HFFc6 (cell line): Measurements from ENCODE around the gene UNC5B. TPM values are rescaled to one million over a fixed set of nuclear protein-coding genes. Genes with fewer than 3 reads are reported as not detected.

Experiments used
- DNase-seq: peaks from one replicate; pipeline ENCODE4 v3.0.0-alpha.2; 2018
- H3K27ac Mint-ChIP-seq: 2 replicates; pipeline ENCODE4 v1.8.0; 2020; ENCODE audit warnings: mild to moderate bottlenecking, mixed read lengths
- H3K27me3 Mint-ChIP-seq: 2 replicates; pipeline ENCODE4 v1.8.0; 2021; ENCODE audit warnings: mild to moderate bottlenecking, moderate library complexity, mixed read lengths; ENCODE audit not compliant: insufficient read depth
- H3K36me3 Mint-ChIP-seq: 2 replicates; pipeline ENCODE4 v1.8.0; 2021; ENCODE audit warnings: low read depth, mixed read lengths
- H3K4me1 Mint-ChIP-seq: 2 replicates; pipeline ENCODE4 v1.8.0; 2020; ENCODE audit warnings: low read depth, mixed read lengths
- H3K4me3 Mint-ChIP-seq: 2 replicates; pipeline ENCODE4 v1.8.0; 2020; ENCODE audit warnings: mild to moderate bottlenecking, moderate library complexity, mixed read lengths
- H3K9me3 Mint-ChIP-seq: 2 replicates; pipeline ENCODE4 v1.8.0; 2020; ENCODE audit warnings: mild to moderate bottlenecking, mixed read lengths
- CTCF ChIP-seq: fragments of 200-600 bp; sonication (generic); IDR thresholded peaks from 2 replicates; pipeline ENCODE4 v1.5.0; 2021; ENCODE audit warnings: antibody characterized with exemption, mild to moderate bottlenecking
- total RNA-seq, 6 experiments: library from RNA; stranded (reverse); fragmentation: NEBNext Ultra II Directional; extraction: Animal tissue kit (Norgen Biotek cat#: 25700); gene quantifications; 2 replicates in 1 of 6; 3 replicates in 5 of 6; pipeline ENCODE4 v1.2.3, GENCODE V29; 2021

Gene UNC5B
- total RNA-seq, 6 experiments from 2014 or later: 5.2 to 11.6 (median 5.7) TPM

- DNase-seq: peak; percentile 71
- Mint-ChIP-seq H3K4me1 (no peaks in the 10 kb centered on the region), H3K36me3 (peaks cover 9% of the 10 kb centered on the region), H3K27ac (peak within 1 kb of the TSS; percentile 64), H3K27me3 (peaks cover 3% of the 10 kb centered on the region), H3K9me3 (no peaks in the 10 kb centered on the region), H3K4me3 (peak within 1 kb of the TSS; percentile 96)
- peak; percentile 73 for TF ChIP-seq CTCF
Observed at GRCh38 chr10:71319042-71319799, 106.9 kb downstream of the UNC5B start, which contains the start of gene SLC29A3. SLC29A3 (plus strand) TSS chr10:71319259; CDS start chr10:71319310, 51 bp downstream.

DNA sequence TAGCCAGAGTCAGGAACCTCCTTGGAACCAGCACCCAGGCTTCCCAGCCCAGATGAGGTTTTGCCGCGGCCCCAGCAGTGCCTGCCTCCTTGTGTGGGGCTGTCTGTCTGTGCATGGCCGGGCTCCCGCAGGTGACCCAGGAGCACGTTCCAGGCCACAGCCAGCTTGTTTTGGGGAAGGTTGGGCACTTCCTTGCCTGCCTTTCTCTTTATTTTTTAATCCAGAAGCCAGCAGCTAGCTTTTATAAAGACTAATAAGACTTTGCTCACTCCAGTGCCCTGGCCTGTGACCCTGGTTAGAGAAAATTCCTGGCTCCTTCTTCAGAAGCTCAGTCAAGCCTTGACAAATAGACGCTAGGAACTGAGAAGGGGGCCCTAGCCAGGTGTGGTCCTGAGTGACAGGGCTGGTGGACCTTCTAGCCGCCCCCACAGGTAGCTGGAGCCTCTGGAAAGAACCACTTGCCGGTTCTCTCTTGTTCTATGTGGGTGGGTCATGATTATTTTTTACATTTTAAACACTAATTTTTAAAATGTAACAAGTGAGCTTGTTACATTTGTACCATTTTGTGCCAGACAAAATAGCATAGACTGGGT lies 107.5 kb downstream of the UNC5B start:
- H3K27me3 Mint-ChIP-seq: peaks cover 3% of the 10 kb centered on the region
- H3K36me3 Mint-ChIP-seq: peaks cover 9% of the 10 kb centered on the region
- H3K9me3 Mint-ChIP-seq: no peaks in the 10 kb centered on the region
- H3K4me1 Mint-ChIP-seq: no peaks in the 10 kb centered on the region
- DNase-seq: no peak
- peak overlapping the region; percentile 96 for H3K4me3 Mint-ChIP-seq
- H3K27ac Mint-ChIP-seq: 0 out of 2 replicates have a peak overlapping the region, but pooled peaks have one; percentile 64
- peak; percentile 11; the same call in 1 of the 2 replicates for TF ChIP-seq CTCF

DNA sequence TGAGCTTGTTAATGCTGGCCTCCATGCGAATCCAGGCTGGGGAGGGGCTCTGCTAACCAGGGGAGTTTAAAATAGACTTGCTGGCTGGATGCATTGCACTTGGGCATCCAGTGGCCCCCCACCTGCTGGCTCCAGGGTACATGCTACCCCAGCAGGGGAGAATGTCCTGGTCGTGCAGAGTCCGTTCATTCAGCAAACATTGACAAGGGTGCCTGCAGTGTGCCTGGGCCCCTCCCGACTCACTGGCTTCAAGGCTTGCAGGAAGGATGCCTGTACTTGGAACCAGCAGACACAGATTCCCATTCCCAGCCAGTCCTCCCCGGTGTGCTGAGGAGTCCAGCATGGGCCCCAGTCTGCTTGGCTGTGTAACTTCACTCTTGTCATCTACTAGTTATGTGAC lies 108.2 kb downstream of the UNC5B start:
- peaks cover 9% of the 10 kb centered on the region for H3K36me3 Mint-ChIP-seq
- no peaks in the 10 kb centered on the region for H3K4me1 Mint-ChIP-seq
- no peak overlapping the region for H3K4me3 Mint-ChIP-seq
- H3K9me3 Mint-ChIP-seq: no peaks in the 10 kb centered on the region
- H3K27ac Mint-ChIP-seq: no peak overlapping the region
- peaks cover 3% of the 10 kb centered on the region for H3K27me3 Mint-ChIP-seq
- no peak for DNase-seq
- no peak for TF ChIP-seq CTCF

DNA sequence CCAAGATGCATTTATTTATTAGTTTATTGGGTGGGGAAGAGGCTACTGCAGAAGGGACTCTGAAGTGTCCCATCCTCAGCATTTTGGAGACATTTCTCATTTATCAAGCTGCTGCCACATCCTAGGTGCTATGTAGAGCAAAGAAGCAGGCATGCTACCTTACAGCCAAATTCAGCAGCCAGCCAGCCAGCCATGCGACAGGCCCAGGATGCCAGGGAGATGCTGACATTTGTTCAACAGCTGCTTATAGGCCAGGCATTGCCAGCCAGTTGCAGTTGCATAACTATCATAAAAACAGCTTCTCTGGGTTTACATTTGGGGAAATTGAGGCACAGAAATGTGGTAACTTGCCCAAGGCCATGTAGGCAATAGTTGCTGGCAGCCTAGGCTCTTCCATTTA lies 109.0 kb downstream of the UNC5B start:
- no peak overlapping the region for H3K27ac Mint-ChIP-seq
- peaks cover 9% of the 10 kb centered on the region for H3K36me3 Mint-ChIP-seq
- no peak for TF ChIP-seq CTCF
- H3K9me3 Mint-ChIP-seq: no peaks in the 10 kb centered on the region
- H3K27me3 Mint-ChIP-seq: peaks cover 3% of the 10 kb centered on the region
- H3K4me3 Mint-ChIP-seq: no peak overlapping the region
- DNase-seq: no peak
- H3K4me1 Mint-ChIP-seq: no peaks in the 10 kb centered on the region

DNA sequence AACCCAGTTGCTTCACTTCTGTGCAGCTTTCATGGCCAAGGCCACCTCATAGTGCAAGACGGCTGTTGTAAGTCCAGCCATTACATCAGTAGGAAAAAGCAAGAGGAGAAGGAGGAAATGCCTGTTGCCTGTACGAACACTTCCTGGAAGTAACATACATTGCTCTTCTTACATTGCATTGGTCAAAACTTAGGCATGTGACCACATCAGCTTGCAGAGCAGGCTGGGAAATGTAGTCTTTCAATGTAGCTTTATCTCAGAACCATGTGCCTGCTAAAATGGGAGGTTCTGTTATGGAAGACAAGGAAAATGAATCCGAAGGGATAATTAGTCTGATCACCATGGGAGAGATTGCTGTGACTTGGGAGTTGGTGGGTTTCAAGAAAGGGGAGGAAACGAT lies 111.0 kb downstream of the UNC5B start:
- DNase-seq: peak; percentile 26
- no peaks in the 10 kb centered on the region for H3K9me3 Mint-ChIP-seq
- no peak for TF ChIP-seq CTCF
- H3K4me3 Mint-ChIP-seq: no peak overlapping the region
- peaks cover 9% of the 10 kb centered on the region for H3K36me3 Mint-ChIP-seq
- no peak overlapping the region for H3K27ac Mint-ChIP-seq
- H3K4me1 Mint-ChIP-seq: no peaks in the 10 kb centered on the region
- H3K27me3 Mint-ChIP-seq: peaks cover 3% of the 10 kb centered on the region
